Measurements from ENCODE around the gene HLA-DQB2.
"Not testable (repeated sequence)": the region's sequence is repeated elsewhere in the genome, so short reads cannot be mapped to it uniquely, and the experiment has no call there.

GRCh38 chr6:32782923-32783322 is 19.6 kb upstream of the HLA-DQB2 start:
- TF ChIP-seq, protein P1, sequence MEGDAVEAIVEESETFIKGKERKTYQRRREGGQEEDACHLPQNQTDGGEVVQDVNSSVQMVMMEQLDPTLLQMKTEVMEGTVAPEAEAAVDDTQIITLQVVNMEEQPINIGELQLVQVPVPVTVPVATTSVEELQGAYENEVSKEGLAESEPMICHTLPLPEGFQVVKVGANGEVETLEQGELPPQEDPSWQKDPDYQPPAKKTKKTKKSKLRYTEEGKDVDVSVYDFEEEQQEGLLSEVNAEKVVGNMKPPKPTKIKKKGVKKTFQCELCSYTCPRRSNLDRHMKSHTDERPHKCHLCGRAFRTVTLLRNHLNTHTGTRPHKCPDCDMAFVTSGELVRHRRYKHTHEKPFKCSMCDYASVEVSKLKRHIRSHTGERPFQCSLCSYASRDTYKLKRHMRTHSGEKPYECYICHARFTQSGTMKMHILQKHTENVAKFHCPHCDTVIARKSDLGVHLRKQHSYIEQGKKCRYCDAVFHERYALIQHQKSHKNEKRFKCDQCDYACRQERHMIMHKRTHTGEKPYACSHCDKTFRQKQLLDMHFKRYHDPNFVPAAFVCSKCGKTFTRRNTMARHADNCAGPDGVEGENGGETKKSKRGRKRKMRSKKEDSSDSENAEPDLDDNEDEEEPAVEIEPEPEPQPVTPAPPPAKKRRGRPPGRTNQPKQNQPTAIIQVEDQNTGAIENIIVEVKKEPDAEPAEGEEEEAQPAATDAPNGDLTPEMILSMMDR (IDR thresholded peaks at IDR 0.05), result not testable (repeated sequence)
- TF ChIP-seq POLR2AphosphoS5, POLR2A (IDR thresholded peaks at IDR 0.05): not testable (repeated sequence)
